Mesenchymal stem cell (in vitro differentiated cells and primary cell): ENCODE data around the gene PER3.

Source experiments
- DNase-seq: peaks from one replicate; pipeline ENCODE4 v3.0.0-alpha.2; 2013
- H2AFZ ChIP-seq: one replicate; pipeline ENCODE4 v1.6.1; 2013; ENCODE audit warnings: low read depth, mild to moderate bottlenecking, control low read depth, inconsistent platforms, low read length, moderate library complexity
- H2AK5ac ChIP-seq: 2 replicates; pipeline ENCODE4 v1.6.1; 2013; ENCODE audit warnings: low read length, moderate library complexity, mild to moderate bottlenecking, inconsistent platforms; ENCODE audit not compliant: severe bottlenecking
- H2BK120ac ChIP-seq: one replicate; pipeline ENCODE4 v1.6.1; 2013; ENCODE audit warnings: low read depth, mild to moderate bottlenecking, inconsistent platforms, low read length, moderate library complexity
- H2BK12ac ChIP-seq, 2 experiments: one replicate each; pipeline ENCODE4 v1.6.1; 2013; ENCODE audit warnings: inconsistent platforms in 2 of 2, low read length in 2 of 2, mild to moderate bottlenecking in 2 of 2, moderate library complexity in 2 of 2, control low read depth in 1 of 2
- H2BK15ac ChIP-seq: one replicate; pipeline ENCODE4 v1.6.1; 2013; ENCODE audit warnings: mild to moderate bottlenecking, low read depth, inconsistent platforms; ENCODE audit not compliant: poor library complexity, severe bottlenecking
- H2BK5ac ChIP-seq: 2 replicates; pipeline ENCODE4 v1.6.1; 2013; ENCODE audit warnings: low read depth, mild to moderate bottlenecking, low read length, control low read depth, inconsistent platforms; ENCODE audit not compliant: poor library complexity, severe bottlenecking
- H3K14ac ChIP-seq, 2 experiments: one replicate each; pipeline ENCODE4 v1.6.1; 2013; ENCODE audit warnings: inconsistent platforms in 2 of 2, low read length in 2 of 2, control low read depth in 1 of 2, mild to moderate bottlenecking in 1 of 2, moderate library complexity in 1 of 2
- H3K18ac ChIP-seq, 2 experiments: one replicate each; pipeline ENCODE4 v1.6.1; 2013; ENCODE audit warnings: inconsistent platforms in 2 of 2, low read length in 2 of 2, control low read depth in 1 of 2, low read depth in 1 of 2, mild to moderate bottlenecking in 1 of 2
- H3K23ac ChIP-seq, 2 experiments: one replicate each; pipeline ENCODE4 v1.6.1; 2013; ENCODE audit warnings: inconsistent platforms in 2 of 2, low read length in 2 of 2, mild to moderate bottlenecking in 2 of 2, moderate library complexity in 2 of 2, control low read depth in 1 of 2
- H3K27ac ChIP-seq: 2 replicates; pipeline ENCODE4 v1.5.1; 2013; ENCODE audit warnings: mild to moderate bottlenecking, moderate library complexity, low read length, control low read depth, inconsistent platforms; ENCODE audit not compliant: poor library complexity, severe bottlenecking
- H3K27me3 ChIP-seq, 2 experiments: 2 replicates each; pipeline versions ENCODE4 v1.6.1 to v1.7.0; 2013; ENCODE audit warnings: low read length in 2 of 2, mild to moderate bottlenecking in 2 of 2, moderate library complexity in 2 of 2, control low read depth in 1 of 2, inconsistent platforms in 1 of 2; ENCODE audit not compliant: control insufficient read depth in 1 of 2, insufficient read depth in 1 of 2
- H3K36me3 ChIP-seq, 2 experiments: 2 replicates each; pipeline versions ENCODE4 v1.6.1 to v1.7.0; 2013; ENCODE audit warnings: low read length in 2 of 2, control low read depth in 1 of 2, inconsistent platforms in 1 of 2, low read depth in 1 of 2, mild to moderate bottlenecking in 1 of 2; ENCODE audit not compliant: insufficient read depth in 2 of 2, control insufficient read depth in 1 of 2
- H3K4ac ChIP-seq, 2 experiments: one replicate each; pipeline ENCODE4 v1.6.1; 2013; ENCODE audit warnings: inconsistent platforms in 2 of 2, low read length in 2 of 2, mild to moderate bottlenecking in 2 of 2, moderate library complexity in 2 of 2, control low read depth in 1 of 2, low read depth in 1 of 2
- H3K4me1 ChIP-seq: 2 replicates; pipeline ENCODE4 v1.6.1; 2013; ENCODE audit warnings: low read depth, low read length, control low read depth; ENCODE audit not compliant: control insufficient read depth, insufficient read depth
- H3K4me2 ChIP-seq: 2 replicates; pipeline ENCODE4 v1.6.1; 2013; ENCODE audit warnings: low read length, mild to moderate bottlenecking, inconsistent platforms; ENCODE audit not compliant: poor library complexity, severe bottlenecking
- H3K4me3 ChIP-seq, 2 experiments: 2 replicates each; pipeline versions ENCODE4 v1.5.1 to v1.7.0; 2013; ENCODE audit warnings: low read length in 2 of 2, mild to moderate bottlenecking in 2 of 2, control low read depth in 1 of 2, low read depth in 1 of 2; ENCODE audit not compliant: insufficient read depth in 1 of 2
- H3K79me1 ChIP-seq: replicated peaks from 2 replicates; pipeline ENCODE4 v1.6.1; 2013; ENCODE audit warnings: mild to moderate bottlenecking, control low read depth, low read length, inconsistent platforms; ENCODE audit not compliant: poor library complexity, severe bottlenecking
- H3K9ac ChIP-seq: 2 replicates; pipeline ENCODE4 v1.7.0; 2013; ENCODE audit warnings: mild to moderate bottlenecking, low read length, moderate library complexity
- H3K9me3 ChIP-seq: 2 replicates; pipeline ENCODE4 v1.7.0; 2013; ENCODE audit warnings: mild to moderate bottlenecking, low read length; ENCODE audit not compliant: control insufficient read depth
- H4K8ac ChIP-seq: one replicate; pipeline ENCODE4 v1.6.1; 2013; ENCODE audit warnings: inconsistent platforms, mild to moderate bottlenecking, low read length, moderate library complexity
- H4K91ac ChIP-seq: one replicate; pipeline ENCODE4 v1.6.1; 2013; ENCODE audit warnings: mild to moderate bottlenecking, low read length, inconsistent platforms
- WGBS: methylation state at CpG from one replicate; pipeline ENCODE4 v1.1.7; 2013; ENCODE audit warnings: mixed read lengths; 5-methylcytosine and 5-hydroxymethylcytosine counted together

Gene PER3

DNA sequence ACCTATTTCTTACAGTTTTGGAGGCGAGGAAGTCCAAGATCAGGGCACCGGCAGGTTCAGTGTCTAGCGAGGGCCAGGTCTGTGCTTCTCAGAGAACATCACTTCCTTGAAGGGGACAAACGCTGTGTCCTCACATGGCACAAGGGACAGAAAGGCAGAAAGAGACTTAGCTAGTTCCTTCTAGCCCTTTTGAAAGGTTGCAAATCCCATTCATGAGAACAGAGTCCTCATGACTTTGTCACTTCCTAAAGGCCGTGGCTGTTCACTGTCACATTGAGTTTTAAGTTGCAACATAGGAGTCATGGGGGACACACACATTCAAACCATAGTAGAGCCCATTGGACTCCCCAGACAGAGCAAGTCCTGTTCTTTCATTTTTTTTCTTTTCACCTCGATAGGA, 27.4 kb downstream of the PER3 start:
- Histone ChIP-seq H4K91ac (no peak overlapping the region), H3K14ac (no peak overlapping the region), H4K8ac (no peak overlapping the region), H3K9me3 (peaks cover 18% of the 10 kb centered on the region), H2AK5ac (no peak overlapping the region), H2BK120ac (no peak overlapping the region), H2BK5ac (no peak overlapping the region), H3K4me2 (no peak overlapping the region), H3K79me1 (no peaks in the 10 kb centered on the region), H2BK12ac (no peak overlapping the region), H3K4ac (no peak overlapping the region), H3K18ac (no peak overlapping the region), H3K9ac (no peak overlapping the region), H3K27ac (no peak overlapping the region), H3K4me3 (no peak overlapping the region), H2BK15ac (no peak overlapping the region), H3K27me3 (no peaks in the 10 kb centered on the region), H3K36me3 (peaks cover 2 to 80% of the 10 kb centered on the region in 2 experiments), H2AFZ (no peak overlapping the region), H3K4me1 (peaks cover 2% of the 10 kb centered on the region), H3K23ac (no peak overlapping the region)
- 95% methylated on average over 6 of the region's 6 CpGs for WGBS
- no peak for DNase-seq

DNA sequence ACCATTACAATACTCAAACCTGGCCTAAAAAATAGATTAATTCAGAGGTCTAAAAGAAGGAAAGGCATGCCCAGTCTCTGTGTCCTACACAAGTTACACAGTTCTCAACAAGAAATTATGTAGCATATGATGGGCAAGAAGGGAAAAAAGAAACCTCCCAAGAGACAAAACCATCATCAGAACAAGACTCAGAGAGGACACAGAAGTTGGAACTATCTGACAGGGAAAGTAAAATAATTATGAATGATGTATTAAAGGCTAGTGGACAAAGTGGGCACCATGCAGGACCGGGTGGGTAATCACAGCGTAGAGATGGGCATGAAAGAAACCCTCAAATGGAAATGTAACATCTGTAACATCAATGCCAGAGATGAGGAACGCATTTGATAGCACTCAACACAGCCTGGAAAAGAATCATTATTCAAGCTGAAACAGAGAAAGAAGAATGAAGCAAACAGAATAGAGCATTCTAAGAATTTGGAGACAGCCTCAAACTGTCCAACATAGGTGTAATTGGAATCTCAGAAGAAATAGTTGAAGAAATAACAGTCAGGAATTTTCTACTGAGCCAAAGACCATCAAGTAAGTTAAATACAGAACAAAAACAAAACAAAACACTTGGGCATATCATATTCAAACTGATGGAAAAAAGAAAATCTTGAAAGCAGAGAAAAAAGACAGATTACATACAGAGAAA, 29.7 kb downstream of the PER3 start:
- H4K8ac ChIP-seq = no peak overlapping the region
- no peak overlapping the region for H2BK5ac ChIP-seq
- 73% methylated on average over 2 of the region's 3 CpGs for WGBS
- no peak overlapping the region for H3K23ac ChIP-seq
- H3K36me3 ChIP-seq = peaks cover 2 to 86% of the 10 kb centered on the region in 2 experiments
- H3K4me2 ChIP-seq = no peak overlapping the region
- peaks cover 18% of the 10 kb centered on the region for H3K9me3 ChIP-seq
- DNase-seq = no peak
- no peak overlapping the region for H2BK15ac ChIP-seq
- no peak overlapping the region for H3K14ac ChIP-seq
- no peak overlapping the region for H2AFZ ChIP-seq
- no peak overlapping the region for H3K4ac ChIP-seq
- no peak overlapping the region for H2AK5ac ChIP-seq
- no peaks in the 10 kb centered on the region for H3K27me3 ChIP-seq
- no peak overlapping the region for H3K9ac ChIP-seq
- H2BK12ac ChIP-seq = no peak overlapping the region
- no peak overlapping the region for H3K18ac ChIP-seq
- H3K4me1 ChIP-seq = peaks cover 2% of the 10 kb centered on the region
- H3K79me1 ChIP-seq = no peaks in the 10 kb centered on the region
- no peak overlapping the region for H2BK120ac ChIP-seq
- H4K91ac ChIP-seq = no peak overlapping the region
- H3K27ac ChIP-seq = no peak overlapping the region
- H3K4me3 ChIP-seq = no peak overlapping the region

DNA sequence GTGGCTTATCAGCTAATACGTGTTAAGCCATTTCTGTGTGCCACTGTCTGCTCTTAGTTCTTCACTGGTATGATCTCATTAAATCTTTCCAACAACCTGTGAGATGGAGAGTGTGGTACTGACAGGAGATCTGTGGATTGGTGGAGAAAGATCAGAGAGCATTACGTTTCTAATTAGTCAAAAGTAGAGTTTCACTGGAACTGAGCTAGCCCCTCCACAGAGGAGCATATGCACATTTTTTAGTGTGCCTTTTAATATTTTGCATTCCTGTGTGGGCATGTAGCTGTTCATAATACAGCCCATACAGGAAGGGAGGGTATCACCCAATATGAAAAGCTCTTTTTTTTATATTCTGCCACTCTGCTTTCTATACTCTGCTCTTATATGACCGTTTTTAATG, 37.2 kb downstream of the PER3 start:
- H3K23ac ChIP-seq = no peak overlapping the region
- H3K14ac ChIP-seq = no peak overlapping the region

DNA sequence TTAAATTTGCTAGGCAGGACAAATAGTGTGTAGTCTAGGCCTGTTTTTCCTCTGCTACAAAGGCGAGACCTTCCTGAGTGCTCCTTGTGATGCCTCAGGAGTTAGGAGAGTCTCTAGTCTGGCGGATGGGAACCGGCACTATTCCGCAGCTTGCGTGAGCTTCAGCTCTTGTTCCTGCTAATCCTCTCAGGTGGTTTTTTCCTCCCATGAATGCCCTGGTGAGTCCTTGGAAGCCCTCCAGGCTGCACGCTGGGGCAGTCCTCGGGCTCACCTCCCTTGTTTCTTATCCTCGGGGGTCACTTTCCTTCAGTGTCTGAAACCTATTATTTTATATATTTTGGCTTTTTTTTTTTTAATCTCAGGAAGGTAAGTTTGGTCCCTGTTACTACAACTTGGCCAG, 40.6 kb downstream of the PER3 start:
- Histone ChIP-seq H3K9me3 (no peaks in the 10 kb centered on the region), H2BK5ac (no peak overlapping the region), H3K14ac (peak overlapping the region in 1 of 2 experiments; percentile 36), H2BK15ac (no peak overlapping the region), H3K4me3 (no peak overlapping the region), H3K18ac (no peak overlapping the region), H2BK120ac (no peak overlapping the region), H2BK12ac (no peak overlapping the region), H3K79me1 (no peaks in the 10 kb centered on the region), H3K27ac (no peak overlapping the region), H3K4me1 (no peaks in the 10 kb centered on the region), H3K4me2 (no peak overlapping the region), H2AFZ (no peak overlapping the region), H3K23ac (no peak overlapping the region), H3K9ac (no peak overlapping the region), H3K27me3 (no peaks in the 10 kb centered on the region), H4K8ac (no peak overlapping the region), H3K36me3 (peaks cover 11 to 93% of the 10 kb centered on the region in 2 experiments), H4K91ac (no peak overlapping the region), H3K4ac (no peak overlapping the region), H2AK5ac (no peak overlapping the region)
- DNase-seq = no peak
- WGBS = 95% methylated on average over 6 of the region's 8 CpGs

More for the DNA sequence above, 37.2 kb downstream of the PER3 start:
- no peaks in the 10 kb centered on the region for H3K27me3 ChIP-seq
- no peak overlapping the region for H3K4me3 ChIP-seq
- H3K4me1 ChIP-seq = no peaks in the 10 kb centered on the region
- H3K18ac ChIP-seq = no peak overlapping the region
- H3K4ac ChIP-seq = no peak overlapping the region
- H2BK15ac ChIP-seq = no peak overlapping the region
- H2BK5ac ChIP-seq = no peak overlapping the region
- H2AK5ac ChIP-seq = no peak overlapping the region
- no peak overlapping the region for H3K4me2 ChIP-seq
- peaks cover 3 to 93% of the 10 kb centered on the region in 2 experiments for H3K36me3 ChIP-seq
- 92% methylated on average over 2 of the region's 3 CpGs for WGBS
- no peak overlapping the region for H4K8ac ChIP-seq
- H3K9ac ChIP-seq = no peak overlapping the region
- H4K91ac ChIP-seq = no peak overlapping the region
- no peak for DNase-seq
- H3K9me3 ChIP-seq = no peaks in the 10 kb centered on the region
- no peak overlapping the region for H2AFZ ChIP-seq
- no peak overlapping the region for H3K27ac ChIP-seq
- H3K79me1 ChIP-seq = no peaks in the 10 kb centered on the region
- H2BK120ac ChIP-seq = no peak overlapping the region
- H2BK12ac ChIP-seq = no peak overlapping the region
